Neural progenitor cell (in vitro differentiated cells): Measurements from ENCODE around the gene PUM1. TPM values are rescaled to one million over a fixed set of nuclear protein-coding genes. Genes with fewer than 3 reads are reported as not detected.
A peak's percentile ranks its signal among the peaks of the same experiment; 100 is the strongest.

Experiments used
- DNase-seq: peaks from one replicate; pipeline ENCODE4 v3.0.0-alpha.2; 2016; ENCODE audit warnings: low spot score
- H2AFZ ChIP-seq: fragments of 200-600 bp; sonication (generic); replicated peaks from 2 replicates; pipeline ENCODE4 v1.6.1; 2016; ENCODE audit warnings: antibody characterized with exemption
- H3F3A ChIP-seq: fragments of 200-600 bp; sonication (generic); 2 replicates; pipeline ENCODE4 v1.6.1; 2016; ENCODE audit warnings: antibody characterized with exemption, low read depth
- H3K27ac ChIP-seq: fragments of 200-600 bp; sonication (generic); 2 replicates; pipeline ENCODE4 v1.5.1; 2016; ENCODE audit warnings: mild to moderate bottlenecking
- H3K27me3 ChIP-seq: fragments of 200-600 bp; sonication (generic); 2 replicates; pipeline ENCODE4 v1.6.1; 2016; ENCODE audit warnings: mild to moderate bottlenecking, moderate library complexity
- H3K36me3 ChIP-seq: fragments of 200-600 bp; sonication (generic); 2 replicates; pipeline ENCODE4 v1.5.1; 2016
- H3K4me1 ChIP-seq: fragments of 200-600 bp; sonication (generic); 2 replicates; pipeline ENCODE4 v1.6.1; 2016; ENCODE audit warnings: mixed run types
- H3K4me2 ChIP-seq: fragments of 200-600 bp; sonication (generic); 2 replicates; pipeline ENCODE4 v1.6.1; 2016
- H3K4me3 ChIP-seq: fragments of 200-600 bp; sonication (generic); 2 replicates; pipeline ENCODE4 v1.5.1; 2016
- H3K79me2 ChIP-seq: fragments of 200-600 bp; sonication (generic); 2 replicates; pipeline ENCODE4 v1.6.1; 2016; ENCODE audit warnings: low read depth
- H3K9ac ChIP-seq: fragments of 200-600 bp; sonication (generic); 2 replicates; pipeline ENCODE4 v1.6.1; 2016
- H3K9me3 ChIP-seq: fragments of 200-600 bp; sonication (generic); 2 replicates; pipeline ENCODE4 v1.5.1; 2016; ENCODE audit warnings: low read depth
- H4K20me1 ChIP-seq: fragments of 200-600 bp; sonication (generic); 2 replicates; pipeline ENCODE4 v1.6.1; 2016; ENCODE audit warnings: low read depth
- H3K27ac Mint-ChIP-seq: 3 replicates; pipeline ENCODE4 v1.8.0; 2021; ENCODE audit warnings: mixed read lengths
- H3K27me3 Mint-ChIP-seq: 2 replicates; pipeline ENCODE4 v1.8.0; 2022; ENCODE audit warnings: low read depth, mild to moderate bottlenecking, inconsistent platforms, moderate library complexity, mixed read lengths; ENCODE audit not compliant: insufficient read depth
- H3K36me3 Mint-ChIP-seq: 3 replicates; pipeline ENCODE4 v1.8.0; 2021; ENCODE audit warnings: mixed read lengths
- H3K4me1 Mint-ChIP-seq: 3 replicates; pipeline ENCODE4 v1.8.0; 2021; ENCODE audit warnings: mixed read lengths
- H3K4me3 Mint-ChIP-seq: 3 replicates; pipeline ENCODE4 v1.8.0; 2021; ENCODE audit warnings: mild to moderate bottlenecking, moderate library complexity, mixed read lengths
- H3K9me3 Mint-ChIP-seq: 3 replicates; pipeline ENCODE4 v1.8.0; 2020; ENCODE audit warnings: mixed read lengths
- EZH2 ChIP-seq: fragments of 200-600 bp; sonication (generic); IDR thresholded peaks from 2 replicates; pipeline ENCODE4 v1.6.1; 2017; ENCODE audit warnings: antibody characterized with exemption, mild to moderate bottlenecking, moderate library complexity
- EZH2phosphoT487 ChIP-seq: fragments of 200-600 bp; sonication (generic); IDR thresholded peaks from 2 replicates; pipeline ENCODE4 v1.6.1; 2017; ENCODE audit warnings: antibody characterized with exemption
- total RNA-seq: library from RNA; depleted of rRNA; stranded (reverse); fragments of >200 nt; gene quantifications from 2 replicates; pipeline ENCODE4 v1.2.3, GENCODE V29; 2015; ENCODE audit warnings: low replicate concordance
- TF ChIP-seq, protein P1 (sequence below): fragments of 200-600 bp; sonication (generic); IDR thresholded peaks from 2 replicates; pipeline ENCODE4 v1.5.1; 2017; ENCODE audit warnings: antibody characterized with exemption, mild to moderate bottlenecking

Gene PUM1
- total RNA-seq, 1 donor from 2014 or later: 130 TPM

GRCh38 chr1:31111290-31111951 lies 45.9 kb upstream of the PUM1 start:
- no peak overlapping the region for H2AFZ ChIP-seq
- peak; percentile 72 for DNase-seq
- H3K27ac ChIP-seq: no peak overlapping the region
- peaks cover 17% of the 10 kb centered on the region for H3K4me1 ChIP-seq
- no peak overlapping the region for H3K9ac ChIP-seq
- Mint-ChIP-seq H3K4me3 (no peak overlapping the region), H3K4me1 (peaks cover 12% of the 10 kb centered on the region), H3K27ac (peak overlapping the region; percentile 25), H3K27me3 (peaks cover 15% of the 10 kb centered on the region), H3K36me3 (no peaks in the 10 kb centered on the region), H3K9me3 (no peaks in the 10 kb centered on the region)
- TF ChIP-seq EZH2 (no peak), EZH2phosphoT487 (no peak)
- TF ChIP-seq, protein P1, sequence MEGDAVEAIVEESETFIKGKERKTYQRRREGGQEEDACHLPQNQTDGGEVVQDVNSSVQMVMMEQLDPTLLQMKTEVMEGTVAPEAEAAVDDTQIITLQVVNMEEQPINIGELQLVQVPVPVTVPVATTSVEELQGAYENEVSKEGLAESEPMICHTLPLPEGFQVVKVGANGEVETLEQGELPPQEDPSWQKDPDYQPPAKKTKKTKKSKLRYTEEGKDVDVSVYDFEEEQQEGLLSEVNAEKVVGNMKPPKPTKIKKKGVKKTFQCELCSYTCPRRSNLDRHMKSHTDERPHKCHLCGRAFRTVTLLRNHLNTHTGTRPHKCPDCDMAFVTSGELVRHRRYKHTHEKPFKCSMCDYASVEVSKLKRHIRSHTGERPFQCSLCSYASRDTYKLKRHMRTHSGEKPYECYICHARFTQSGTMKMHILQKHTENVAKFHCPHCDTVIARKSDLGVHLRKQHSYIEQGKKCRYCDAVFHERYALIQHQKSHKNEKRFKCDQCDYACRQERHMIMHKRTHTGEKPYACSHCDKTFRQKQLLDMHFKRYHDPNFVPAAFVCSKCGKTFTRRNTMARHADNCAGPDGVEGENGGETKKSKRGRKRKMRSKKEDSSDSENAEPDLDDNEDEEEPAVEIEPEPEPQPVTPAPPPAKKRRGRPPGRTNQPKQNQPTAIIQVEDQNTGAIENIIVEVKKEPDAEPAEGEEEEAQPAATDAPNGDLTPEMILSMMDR: no peak
- H4K20me1 ChIP-seq: no peaks in the 10 kb centered on the region
- H3K4me2 ChIP-seq: no peak overlapping the region
- peaks cover 20% of the 10 kb centered on the region for H3F3A ChIP-seq
- no peaks in the 10 kb centered on the region for H3K27me3 ChIP-seq
- H3K36me3 ChIP-seq: no peaks in the 10 kb centered on the region
- no peaks in the 10 kb centered on the region for H3K9me3 ChIP-seq
- H3K4me3 ChIP-seq: no peak overlapping the region
- H3K79me2 ChIP-seq: no peaks in the 10 kb centered on the region

DNA sequence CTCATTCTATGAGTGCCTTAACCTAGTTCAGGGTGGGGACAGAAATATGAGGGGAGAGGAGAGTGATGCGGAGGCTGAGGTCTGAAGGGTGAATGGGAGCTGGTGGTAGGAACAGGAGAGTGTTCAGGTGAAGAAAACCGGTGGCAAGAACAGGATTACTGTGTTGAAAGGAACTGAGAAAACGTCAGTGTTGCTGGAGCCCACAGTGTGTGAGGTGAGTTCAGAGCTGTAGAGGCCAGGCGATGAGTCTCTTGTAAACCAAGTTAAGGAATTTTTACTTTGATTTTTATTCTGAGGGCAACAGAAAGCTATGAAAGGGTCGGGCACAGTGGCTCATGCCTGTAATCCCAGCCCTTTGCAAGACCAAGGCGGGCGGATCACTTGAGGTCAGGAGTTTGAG lies 45.3 kb upstream of the PUM1 start:
- no peaks in the 10 kb centered on the region for H3K9me3 ChIP-seq
- Mint-ChIP-seq H3K4me3 (no peak overlapping the region), H3K9me3 (no peaks in the 10 kb centered on the region), H3K4me1 (peaks cover 12% of the 10 kb centered on the region), H3K36me3 (no peaks in the 10 kb centered on the region), H3K27me3 (peaks cover 12% of the 10 kb centered on the region), H3K27ac (no peak overlapping the region)
- H3K4me1 ChIP-seq: peaks cover 17% of the 10 kb centered on the region
- H4K20me1 ChIP-seq: no peaks in the 10 kb centered on the region
- TF ChIP-seq EZH2phosphoT487 (no peak), EZH2 (no peak)
- TF ChIP-seq, protein P1: no peak
- no peaks in the 10 kb centered on the region for H3K79me2 ChIP-seq
- H2AFZ ChIP-seq: no peak overlapping the region
- no peaks in the 10 kb centered on the region for H3K27me3 ChIP-seq
- H3K36me3 ChIP-seq: no peaks in the 10 kb centered on the region
- no peak overlapping the region for H3K4me2 ChIP-seq
- no peak overlapping the region for H3K9ac ChIP-seq
- H3K27ac ChIP-seq: no peak overlapping the region
- H3K4me3 ChIP-seq: no peak overlapping the region
- DNase-seq: no peak
- peaks cover 20% of the 10 kb centered on the region for H3F3A ChIP-seq

DNA sequence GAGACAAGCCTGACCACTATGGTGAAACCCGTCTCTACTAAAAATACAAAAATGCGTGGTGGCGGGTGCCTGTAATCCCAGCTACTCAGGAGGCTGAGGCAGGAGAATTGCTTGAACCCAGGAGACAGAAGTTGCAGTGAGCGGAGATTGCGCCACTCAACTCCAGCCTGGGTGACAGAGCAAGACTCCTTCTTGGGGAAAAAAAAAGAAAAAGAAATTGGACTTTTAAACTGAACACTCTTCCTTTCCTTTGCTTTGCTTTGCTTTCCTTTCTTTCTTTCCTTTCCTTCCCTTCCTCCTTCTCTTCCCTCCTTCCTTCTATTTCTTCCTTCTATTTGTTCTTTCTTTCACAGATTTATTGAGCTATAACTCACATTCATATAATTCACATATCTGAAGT lies 43.3 kb upstream of the PUM1 start:
- peaks cover 12% of the 10 kb centered on the region for H3K27me3 Mint-ChIP-seq
- no peak overlapping the region for H3K4me3 Mint-ChIP-seq
- Histone ChIP-seq H3K4me3 (no peak overlapping the region), H3K27ac (no peak overlapping the region), H3K9me3 (no peaks in the 10 kb centered on the region), H3K4me1 (peaks cover 17% of the 10 kb centered on the region), H3F3A (peaks cover 20% of the 10 kb centered on the region), H3K36me3 (no peaks in the 10 kb centered on the region), H3K79me2 (no peaks in the 10 kb centered on the region), H3K4me2 (no peak overlapping the region), H2AFZ (no peak overlapping the region), H4K20me1 (no peaks in the 10 kb centered on the region), H3K9ac (no peak overlapping the region), H3K27me3 (no peaks in the 10 kb centered on the region)
- no peaks in the 10 kb centered on the region for H3K36me3 Mint-ChIP-seq
- H3K9me3 Mint-ChIP-seq: no peaks in the 10 kb centered on the region
- no peak overlapping the region for H3K27ac Mint-ChIP-seq
- no peak for DNase-seq
- peaks cover 12% of the 10 kb centered on the region for H3K4me1 Mint-ChIP-seq
- TF ChIP-seq EZH2: no peak
- TF ChIP-seq EZH2phosphoT487: no peak
- TF ChIP-seq, protein P1: no peak
